GM21381 (cell line): ENCODE results near the gene VPS37B.
"Not testable (repeated sequence)": the region's sequence is repeated elsewhere in the genome, so short reads cannot be mapped to it uniquely, and the experiment has no call there.

Experiments
- ATAC-seq: cut with Tn5 transposase; IDR thresholded peaks from one replicate; pipeline ENCODE4 v1.9.1; 2021; ENCODE audit warnings: mild to moderate bottlenecking, moderate library complexity; ENCODE audit not compliant: unreplicated experiment

Gene VPS37B

GRCh38 chr12:122884091-122884826, 11.7 kb downstream of the VPS37B start:
- no peak for ATAC-seq

GRCh38 chr12:122882908-122883558, 12.9 kb downstream of the VPS37B start:
- no peak for ATAC-seq

- ATAC-seq = no peak
These were observed 15.3 kb downstream of the VPS37B start for GRCh38 chr12:122880668-122881067.

- ATAC-seq = no peak
These were observed 15.7 kb downstream of the VPS37B start for GRCh38 chr12:122880155-122880667.

- ATAC-seq = no peak
These were observed 16.9 kb downstream of the VPS37B start for GRCh38 chr12:122878780-122879612.

GRCh38 chr12:122876731-122877130, 19.2 kb downstream of the VPS37B start:
- no peak for ATAC-seq

- ATAC-seq = not testable (repeated sequence)
These were observed 19.6 kb downstream of the VPS37B start for GRCh38 chr12:122876281-122876680.

- peak; percentile 67 for ATAC-seq
These were observed 20.2 kb downstream of the VPS37B start for GRCh38 chr12:122875590-122876220.

GRCh38 chr12:122874081-122874480, 21.8 kb downstream of the VPS37B start:
- ATAC-seq = no peak

GRCh38 chr12:122873540-122873939, 22.4 kb downstream of the VPS37B start:
- ATAC-seq = no peak

- ATAC-seq = no peak
These were observed 23.0 kb downstream of the VPS37B start for GRCh38 chr12:122872815-122873361.

- ATAC-seq = no peak
These were observed 23.8 kb downstream of the VPS37B start for GRCh38 chr12:122871851-122872780.

- ATAC-seq = no peak
These were observed 24.9 kb downstream of the VPS37B start for GRCh38 chr12:122870867-122871664.

GRCh38 chr12:122870163-122870842, 25.6 kb downstream of the VPS37B start:
- no peak for ATAC-seq

- no peak for ATAC-seq
These were observed 26.5 kb downstream of the VPS37B start for GRCh38 chr12:122869207-122869973.

GRCh38 chr12:122868471-122869177, 27.3 kb downstream of the VPS37B start:
- ATAC-seq = no peak
